NCI-H1105 (cell line): ENCODE measurements around the gene STARD6.
"Not testable (repeated sequence)": the region's sequence is repeated elsewhere in the genome, so short reads cannot be mapped to it uniquely, and the experiment has no call there.

Experiments
- DNase-seq: peaks from one replicate; lab custom pipeline; 2025; lab: John Stamatoyannopoulos, UW

STARD6 gene

GRCh38 chr18:54338230-54338629, 19.4 kb downstream of the STARD6 start:
- no peak for DNase-seq

DNA sequence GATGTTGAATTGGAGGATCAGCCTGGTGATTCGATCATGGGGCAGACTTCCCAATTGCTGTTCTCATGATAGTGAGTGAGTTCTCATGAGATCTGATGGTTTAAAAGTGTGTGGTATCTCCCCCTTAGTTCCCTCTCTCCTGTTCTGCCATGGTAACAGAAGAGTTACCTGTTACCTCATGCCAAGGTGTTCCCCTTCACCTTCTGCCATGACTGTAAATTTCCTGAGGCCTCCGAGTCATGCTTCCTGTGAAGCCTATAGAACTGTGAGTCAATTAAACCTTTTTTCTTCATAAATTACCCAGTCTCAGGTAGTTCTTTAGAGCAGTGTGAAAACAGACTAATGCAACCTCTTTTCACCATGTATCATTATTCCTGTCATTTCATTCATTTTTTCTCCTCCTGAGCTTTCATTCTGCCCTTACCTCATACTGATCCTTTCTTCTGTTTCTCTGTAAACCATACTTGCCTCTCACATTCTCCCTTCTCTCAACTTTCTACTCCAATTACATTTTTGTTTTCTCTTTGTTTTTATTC, 22.0 kb downstream of the STARD6 start:
- no peak for DNase-seq

DNA sequence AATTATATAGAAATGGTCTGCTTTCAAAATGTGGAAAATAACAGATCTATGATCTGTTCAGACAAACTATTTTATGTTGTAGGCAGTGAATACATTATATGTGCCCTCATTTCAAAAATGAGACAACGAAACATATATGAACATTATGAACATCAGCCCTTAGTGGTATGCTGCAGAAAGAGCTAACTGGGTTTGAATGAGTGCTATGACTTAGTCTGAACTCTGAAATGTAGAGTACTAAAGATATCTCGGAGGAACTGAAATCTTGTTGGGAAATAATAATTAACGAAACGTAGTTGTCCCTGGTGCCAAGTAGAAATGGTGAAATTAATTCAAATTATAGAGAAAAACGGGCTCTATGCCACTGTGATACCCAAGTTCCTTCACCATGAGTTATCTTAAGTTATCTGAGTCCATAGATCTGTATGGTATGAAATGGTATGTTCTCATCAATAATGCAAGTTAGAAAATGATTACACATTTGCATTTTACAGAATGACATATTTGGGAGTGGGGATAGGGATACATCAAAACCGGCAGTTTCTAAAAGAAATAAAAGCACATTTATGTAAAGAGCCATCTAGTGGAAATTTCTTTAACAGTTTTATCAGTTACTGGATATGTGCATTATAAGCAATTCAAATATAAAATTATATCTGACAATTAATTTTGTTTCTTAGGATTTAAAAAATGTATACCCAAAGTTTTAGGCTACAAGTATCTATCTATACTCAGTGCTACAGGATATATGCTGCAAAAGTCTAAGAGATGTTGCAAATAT, 26.7 kb downstream of the STARD6 start:
- DNase-seq, result no peak

GRCh38 chr18:54329787-54330186, 27.9 kb downstream of the STARD6 start:
- DNase-seq, result no peak

- DNase-seq, result no peak
Measured at GRCh38 chr18:54327818-54328217, 29.8 kb downstream of the STARD6 start.

DNA sequence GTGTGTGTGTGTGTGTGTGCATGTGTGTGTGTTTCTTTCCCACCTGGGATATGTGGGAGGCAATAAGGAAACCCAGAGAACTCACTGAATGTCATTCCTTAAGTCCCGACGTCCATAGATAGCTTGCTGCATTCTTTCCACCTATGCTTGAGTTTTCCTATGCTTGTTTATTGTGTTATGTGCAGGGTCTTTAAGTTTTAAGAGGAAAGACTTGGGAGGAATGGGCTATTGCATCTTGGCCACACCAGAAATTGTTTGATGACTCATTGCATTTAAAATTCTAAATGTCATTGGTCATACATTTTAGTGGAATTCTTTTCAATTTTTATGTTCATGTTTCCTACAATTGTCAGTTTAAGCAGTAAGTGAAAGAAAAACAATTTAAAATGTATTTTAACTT, 33.7 kb downstream of the STARD6 start:
- no peak for DNase-seq

DNA sequence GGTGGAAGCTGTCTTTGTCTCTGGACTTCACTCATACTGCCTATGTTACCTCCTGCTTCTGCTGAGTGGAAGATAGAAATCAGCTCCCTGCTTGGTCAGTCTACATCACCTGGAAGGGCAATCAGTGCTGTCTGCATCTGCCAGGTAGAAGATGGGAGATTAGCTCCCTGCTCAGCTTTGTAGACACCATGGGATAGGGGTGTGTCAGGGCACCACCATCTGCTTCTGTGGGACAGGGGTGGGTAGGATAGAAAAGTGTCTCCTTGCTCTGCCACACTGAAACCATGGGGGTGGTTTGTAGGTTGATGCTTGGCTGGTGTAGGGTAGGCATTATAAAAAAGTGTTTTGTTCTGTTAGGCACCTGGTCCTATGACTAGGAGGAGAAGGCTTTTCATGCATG, 34.1 kb downstream of the STARD6 start:
- no peak for DNase-seq

DNA sequence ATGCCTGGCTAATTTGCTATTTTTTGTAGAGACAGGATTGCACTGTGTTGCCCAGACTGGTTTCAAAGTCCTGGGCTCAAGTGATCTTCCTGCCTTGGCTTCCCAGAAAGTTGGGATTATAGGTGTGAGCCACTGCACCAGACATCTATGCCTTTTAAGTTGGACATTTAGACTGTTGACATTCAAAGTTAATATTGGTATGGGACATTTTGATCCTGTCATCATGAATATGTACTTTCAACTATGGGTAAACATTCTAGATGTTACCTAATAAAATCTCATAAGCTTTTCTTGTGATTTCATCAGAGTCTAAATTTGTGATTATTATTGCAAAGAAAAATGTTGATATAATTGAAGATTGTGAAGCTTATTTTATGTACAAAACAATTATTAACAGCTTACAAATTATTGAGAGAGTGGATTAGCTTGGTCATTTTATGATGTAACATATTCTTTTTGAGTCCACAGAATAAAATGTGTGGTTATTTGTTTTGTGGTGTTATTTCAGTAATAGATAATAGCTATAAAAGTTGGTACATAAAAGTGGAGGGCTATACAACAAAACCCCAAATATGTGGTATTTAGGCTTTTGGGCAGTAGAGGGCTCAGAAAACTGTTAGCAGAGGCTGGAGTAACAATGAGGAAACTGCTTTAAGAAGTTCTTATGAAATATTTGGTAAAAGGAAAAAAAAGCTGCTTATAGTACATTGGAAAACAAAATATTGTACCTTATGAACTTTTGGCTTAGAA, 41.4 kb downstream of the STARD6 start:
- no peak for DNase-seq

GRCh38 chr18:54309564-54309963, 48.1 kb downstream of the STARD6 start:
- DNase-seq, result not testable (repeated sequence)

DNA sequence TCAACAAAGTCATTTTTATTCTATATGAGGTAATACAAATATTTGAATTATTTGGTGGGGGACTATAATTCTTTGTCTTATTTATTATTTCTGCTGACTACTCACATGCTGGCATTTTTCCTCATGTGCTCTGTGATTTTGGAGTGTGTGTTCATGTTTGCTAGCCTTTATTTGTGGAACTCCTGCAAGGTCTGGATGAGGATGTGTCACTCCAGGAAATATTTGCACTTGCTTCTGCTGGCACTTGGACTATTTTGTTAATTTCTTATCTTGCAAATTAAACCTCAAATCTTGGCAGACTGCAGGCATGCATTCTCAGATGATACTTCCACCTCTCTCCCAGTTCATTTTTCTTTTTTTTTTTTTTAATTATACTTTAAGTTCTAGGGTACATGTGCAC, 54.2 kb downstream of the STARD6 start:
- no peak for DNase-seq

GRCh38 chr18:54298991-54299390, 58.7 kb downstream of the STARD6 start:
- DNase-seq, result not testable (repeated sequence)

DNA sequence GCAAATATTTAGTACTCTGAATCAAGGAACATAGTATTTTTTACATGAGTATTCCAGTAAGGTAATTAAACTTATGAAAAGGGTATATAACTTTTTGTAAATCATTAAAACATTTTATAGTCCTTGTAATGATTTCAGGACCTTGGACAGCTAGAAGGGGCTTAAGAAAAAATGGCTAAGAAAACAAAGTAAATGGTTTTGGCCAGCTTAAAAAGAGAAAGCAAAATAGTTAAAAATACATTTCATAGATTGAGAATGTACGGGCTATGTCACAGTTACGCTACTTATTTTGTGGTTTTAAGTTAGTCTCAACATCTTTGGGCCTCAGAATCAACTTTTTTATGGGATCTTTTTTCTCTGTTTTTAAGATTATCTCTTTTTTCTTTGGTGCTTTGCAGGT, 61.6 kb downstream of the STARD6 start:
- DNase-seq, result no peak

- no peak for DNase-seq
Measured at GRCh38 chr18:54294274-54294673, 63.4 kb downstream of the STARD6 start.

- DNase-seq, result no peak
Measured at GRCh38 chr18:54284981-54285785, 72.5 kb downstream of the STARD6 start.

- no peak for DNase-seq
Measured at GRCh38 chr18:54284535-54284934, 73.1 kb downstream of the STARD6 start.

- no peak for DNase-seq
Measured at GRCh38 chr18:54280220-54280569, 77.5 kb downstream of the STARD6 start.

- no peak for DNase-seq
Measured at GRCh38 chr18:54279477-54280219, 78.0 kb downstream of the STARD6 start.

GRCh38 chr18:54278615-54279014, 79.0 kb downstream of the STARD6 start:
- no peak for DNase-seq

DNA sequence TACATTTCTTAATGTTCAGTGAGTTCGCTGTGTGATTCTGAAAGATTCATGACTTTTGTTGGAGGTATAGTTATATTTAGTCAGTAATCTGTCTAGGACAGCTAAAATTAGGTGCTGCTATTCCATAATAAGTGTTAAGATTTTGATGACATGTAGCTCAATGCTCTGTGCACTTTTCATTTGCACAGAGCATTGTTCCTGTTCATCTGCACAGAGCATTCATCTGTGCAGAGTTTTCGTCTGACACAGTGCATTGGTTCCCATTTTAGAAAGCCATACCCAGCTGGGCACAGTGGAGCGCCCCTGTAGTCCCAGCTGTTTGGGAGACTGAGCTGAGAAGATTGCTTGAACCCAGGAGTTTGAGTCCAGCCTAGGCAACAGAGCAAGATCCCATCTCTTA, 79.8 kb downstream of the STARD6 start:
- no peak for DNase-seq
